ENCODE data around the gene EZR.

EZR gene

GRCh38 chr6:158780246-158780884 is 38.8 kb downstream of the EZR start:
- H3K9ac ChIP-seq (ENCODE audit: low read length) = no peak overlapping the region
- peaks cover 7% of the 10 kb centered on the region; the same call in 1 of the 2 replicates for H3K79me2 ChIP-seq (ENCODE audit: low read length)
- H3K4me1 ChIP-seq (ENCODE audit: low read length) = no peaks in the 10 kb centered on the region
- no peak overlapping the region for H3K27ac ChIP-seq (ENCODE audit: low read length)
- peaks cover 64% of the 10 kb centered on the region for H3K36me3 ChIP-seq (replicated peaks; ENCODE audit: low read depth, low read length)
- no peak overlapping the region for H2AFZ ChIP-seq (ENCODE audit: low read depth, low read length)
- H3K27me3 ChIP-seq (ENCODE audit: low read depth, low read length) = no peaks in the 10 kb centered on the region
- no peak overlapping the region for H3K4me2 ChIP-seq (ENCODE audit: low read length)
- peaks cover 2% of the 10 kb centered on the region for H4K20me1 ChIP-seq (ENCODE audit: insufficient read depth, low read length)
- no peaks in the 10 kb centered on the region for H3K9me3 ChIP-seq (ENCODE audit: insufficient read depth, low read length)
- TF ChIP-seq EZH2phosphoT487 (IDR thresholded peaks at IDR 0.05; ENCODE audit: low read depth) = no peak
- TF ChIP-seq CTCF (IDR thresholded peaks at IDR 0.05; ENCODE audit: low read depth, low read length) = no peak
- H3K4me3 ChIP-seq (ENCODE audit: low read length) = no peak overlapping the region

GRCh38 chr6:158778005-158778527 is 41.1 kb downstream of the EZR start:
- Histone ChIP-seq H3K27ac (ENCODE audit: low read length) (no peak overlapping the region), H3K36me3 (replicated peaks; ENCODE audit: low read depth, low read length) (peaks cover 51% of the 10 kb centered on the region), H2AFZ (ENCODE audit: low read depth, low read length) (no peak overlapping the region), H3K4me2 (ENCODE audit: low read length) (no peak overlapping the region), H3K9ac (ENCODE audit: low read length) (no peak overlapping the region), H3K9me3 (ENCODE audit: insufficient read depth, low read length) (no peaks in the 10 kb centered on the region), H3K4me1 (ENCODE audit: low read length) (no peaks in the 10 kb centered on the region), H3K27me3 (ENCODE audit: low read depth, low read length) (no peaks in the 10 kb centered on the region), H4K20me1 (ENCODE audit: insufficient read depth, low read length) (no peaks in the 10 kb centered on the region; the same call in none of the 2 replicates), H3K4me3 (ENCODE audit: low read length) (no peak overlapping the region), H3K79me2 (ENCODE audit: low read length) (peaks cover 7% of the 10 kb centered on the region; the same call in 1 of the 2 replicates)
- no peak for TF ChIP-seq CTCF (IDR thresholded peaks at IDR 0.05; ENCODE audit: low read depth, low read length)
- no peak for TF ChIP-seq EZH2phosphoT487 (IDR thresholded peaks at IDR 0.05; ENCODE audit: low read depth)

DNA sequence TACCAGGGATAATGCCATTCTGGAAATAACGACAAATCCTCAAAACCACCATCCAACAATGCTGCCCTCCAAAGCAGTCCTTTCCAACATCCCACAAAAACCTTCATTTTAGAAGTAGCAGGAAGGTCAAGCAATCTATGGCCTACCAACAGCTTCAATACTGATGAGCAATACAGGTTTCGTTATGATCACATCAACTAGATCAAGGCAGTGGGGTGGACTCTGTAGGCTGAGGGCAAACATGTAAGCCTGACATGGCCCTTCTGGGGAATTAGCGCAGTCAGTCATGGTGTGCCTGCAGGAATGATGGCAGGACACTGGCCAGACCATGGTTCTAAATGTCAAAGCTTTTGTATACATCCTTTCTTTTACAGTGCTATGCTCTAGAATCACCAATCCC is 41.7 kb downstream of the EZR start:
- Histone ChIP-seq H2AFZ (ENCODE audit: low read depth, low read length) (no peak overlapping the region), H3K4me2 (ENCODE audit: low read length) (no peak overlapping the region), H3K27ac (ENCODE audit: low read length) (no peak overlapping the region), H3K9ac (ENCODE audit: low read length) (no peak overlapping the region), H3K4me3 (ENCODE audit: low read length) (no peak overlapping the region), H4K20me1 (ENCODE audit: insufficient read depth, low read length) (no peaks in the 10 kb centered on the region; the same call in none of the 2 replicates), H3K9me3 (ENCODE audit: insufficient read depth, low read length) (no peaks in the 10 kb centered on the region), H3K79me2 (ENCODE audit: low read length) (peaks cover 7% of the 10 kb centered on the region; the same call in 1 of the 2 replicates), H3K27me3 (ENCODE audit: low read depth, low read length) (no peaks in the 10 kb centered on the region), H3K36me3 (replicated peaks; ENCODE audit: low read depth, low read length) (peaks cover 47% of the 10 kb centered on the region), H3K4me1 (ENCODE audit: low read length) (no peaks in the 10 kb centered on the region)
- TF ChIP-seq EZH2phosphoT487 (IDR thresholded peaks at IDR 0.05; ENCODE audit: low read depth) (no peak), CTCF (IDR thresholded peaks at IDR 0.05; ENCODE audit: low read depth, low read length) (no peak)

DNA sequence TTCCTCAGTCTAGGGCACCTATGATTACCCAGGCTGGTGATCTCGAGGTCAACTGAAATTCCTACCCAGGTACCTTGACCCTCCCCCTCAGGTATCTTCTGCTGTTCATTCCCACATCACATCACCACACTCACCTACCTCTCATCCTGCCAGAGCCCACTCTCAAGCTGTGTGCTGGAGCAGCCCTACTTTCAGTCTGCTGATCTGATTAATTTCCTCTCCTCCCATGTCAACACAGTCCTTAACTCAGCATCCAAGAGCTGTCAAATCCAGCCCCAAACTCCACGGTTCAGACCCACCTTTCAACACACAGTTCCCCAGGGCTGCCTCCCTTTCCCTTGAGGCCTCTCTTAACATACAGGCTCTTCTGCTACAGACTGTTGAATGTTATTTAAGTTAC is 42.4 kb downstream of the EZR start:
- Histone ChIP-seq H3K9me3 (ENCODE audit: insufficient read depth, low read length) (no peaks in the 10 kb centered on the region), H3K27me3 (ENCODE audit: low read depth, low read length) (no peaks in the 10 kb centered on the region), H3K4me2 (ENCODE audit: low read length) (no peak overlapping the region), H3K27ac (ENCODE audit: low read length) (no peak overlapping the region), H3K4me1 (ENCODE audit: low read length) (no peaks in the 10 kb centered on the region), H4K20me1 (ENCODE audit: insufficient read depth, low read length) (no peaks in the 10 kb centered on the region; the same call in none of the 2 replicates), H3K79me2 (ENCODE audit: low read length) (peaks cover 7% of the 10 kb centered on the region; the same call in 1 of the 2 replicates), H2AFZ (ENCODE audit: low read depth, low read length) (no peak overlapping the region), H3K36me3 (replicated peaks; ENCODE audit: low read depth, low read length) (peaks cover 45% of the 10 kb centered on the region), H3K9ac (ENCODE audit: low read length) (no peak overlapping the region), H3K4me3 (ENCODE audit: low read length) (no peak overlapping the region)
- no peak for TF ChIP-seq EZH2phosphoT487 (IDR thresholded peaks at IDR 0.05; ENCODE audit: low read depth)

All from OCI-LY3 (cell line).